HG03354 (cell line): Measurements from ENCODE around the gene CPOX.
"Not testable (repeated sequence)": the region's sequence is repeated elsewhere in the genome, so short reads cannot be mapped to it uniquely, and the experiment has no call there.

Experiments used
- ATAC-seq: cut with Tn5 transposase; IDR thresholded peaks from one replicate; pipeline ENCODE4 v1.9.1; 2021; ENCODE audit warnings: mild to moderate bottlenecking; ENCODE audit not compliant: unreplicated experiment, poor library complexity, severe bottlenecking

CPOX gene

GRCh38 chr3:98593046-98593936 is at the start of gene CPOX:
Gene CPOX (minus strand): TSS chr3:98593611. CDS start chr3:98593504, 107 bp downstream.
- ATAC-seq = peak; percentile 93

- ATAC-seq = not testable (repeated sequence)
Observed at GRCh38 chr3:98642769-98643168, 49.4 kb upstream of the CPOX start.

DNA sequence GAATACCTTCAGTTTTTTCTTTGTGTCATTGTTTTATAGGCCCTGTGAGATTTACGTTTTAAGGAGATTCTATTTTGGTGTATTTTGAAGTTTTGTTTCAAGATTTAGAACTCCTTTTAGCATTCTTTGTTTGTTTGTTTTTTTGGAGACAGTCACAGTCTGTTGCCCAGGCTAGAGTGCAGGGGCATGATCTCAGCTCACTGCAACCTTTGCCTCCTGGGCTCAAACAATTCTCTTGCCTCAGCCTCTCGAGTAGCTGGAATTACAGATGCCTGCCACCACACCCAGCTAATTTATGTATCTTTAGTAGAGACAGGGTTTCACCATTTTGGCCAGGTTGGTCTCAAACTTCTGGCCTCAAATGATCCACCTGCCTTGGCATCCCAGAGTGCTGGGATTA is 48.3 kb upstream of the CPOX start:
- ATAC-seq = not testable (repeated sequence)

GRCh38 chr3:98638515-98638914 is 45.1 kb upstream of the CPOX start:
- ATAC-seq = not testable (repeated sequence)

- ATAC-seq = no peak
Observed at GRCh38 chr3:98630416-98630815, 37.0 kb upstream of the CPOX start.

GRCh38 chr3:98628317-98628716 is 34.9 kb upstream of the CPOX start:
- no peak for ATAC-seq

DNA sequence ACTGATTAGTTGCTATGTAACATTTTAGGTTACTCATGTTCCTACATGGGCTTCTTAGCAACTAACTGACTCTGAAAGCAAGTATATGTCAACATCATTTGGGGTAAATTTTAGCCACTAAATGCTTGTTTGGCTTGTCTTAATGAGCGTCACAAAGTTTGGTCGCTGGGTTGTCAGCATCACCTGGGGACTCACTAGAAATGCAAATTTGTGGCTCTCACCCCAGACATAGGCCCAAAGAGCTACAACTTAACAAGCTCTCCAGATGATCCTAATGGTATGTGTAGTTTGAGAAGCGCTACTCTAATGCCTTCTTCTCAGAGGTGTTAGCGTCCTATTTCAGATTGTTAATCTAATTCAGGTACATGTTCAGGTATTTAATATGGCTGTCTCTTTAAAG is 32.7 kb upstream of the CPOX start:
- no peak for ATAC-seq

DNA sequence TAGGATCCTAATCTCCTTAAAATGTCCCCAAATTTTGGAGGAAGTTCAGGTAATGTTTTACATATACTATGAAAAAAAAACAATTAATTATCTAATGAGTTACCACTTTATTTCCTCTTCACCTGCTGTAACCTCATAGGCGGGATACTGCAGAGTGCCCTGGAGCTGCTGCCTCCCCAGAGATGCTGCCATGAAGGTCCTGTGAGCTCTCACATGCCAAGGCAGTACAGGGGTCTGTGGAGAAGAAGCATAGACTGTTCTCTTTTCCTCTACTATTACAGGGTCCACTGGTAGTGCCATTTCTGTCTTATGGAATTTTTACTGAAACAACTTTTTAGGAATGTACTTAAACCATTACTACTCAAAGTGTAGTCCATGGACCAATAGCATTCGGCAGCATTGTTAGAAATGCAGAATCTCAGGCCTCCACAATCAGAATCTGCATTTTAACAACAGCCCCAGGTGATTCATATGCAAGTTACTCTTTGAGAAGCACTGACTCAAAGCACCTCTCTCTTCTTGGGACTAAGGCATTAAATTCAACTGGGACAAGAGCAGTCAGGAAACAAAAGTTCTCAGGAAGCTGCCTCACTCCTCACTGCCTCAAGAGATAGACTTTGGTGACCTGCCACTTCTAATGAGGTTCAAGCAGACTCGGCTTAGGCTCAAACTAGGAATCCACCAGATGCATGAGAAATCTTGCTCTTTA is 30.3 kb upstream of the CPOX start:
- ATAC-seq = no peak

DNA sequence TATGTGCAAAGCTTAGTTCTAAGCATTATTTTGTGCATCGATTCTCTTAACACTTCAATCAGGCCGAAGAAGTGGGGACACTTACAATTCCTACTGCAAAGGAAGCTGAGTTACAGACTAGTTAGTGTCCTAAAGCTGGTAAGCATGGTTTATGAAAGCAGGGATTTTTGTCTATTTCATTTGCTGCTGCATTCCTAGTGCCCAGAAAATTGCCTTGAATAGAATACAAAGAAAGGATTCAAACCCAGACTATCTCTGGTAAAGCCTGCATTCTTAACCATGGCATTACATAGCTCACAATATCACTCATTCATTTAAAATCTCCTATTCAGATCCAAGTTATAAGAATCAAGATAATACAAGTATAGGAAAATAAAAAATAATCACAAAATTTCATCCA is 24.4 kb upstream of the CPOX start:
- no peak for ATAC-seq

DNA sequence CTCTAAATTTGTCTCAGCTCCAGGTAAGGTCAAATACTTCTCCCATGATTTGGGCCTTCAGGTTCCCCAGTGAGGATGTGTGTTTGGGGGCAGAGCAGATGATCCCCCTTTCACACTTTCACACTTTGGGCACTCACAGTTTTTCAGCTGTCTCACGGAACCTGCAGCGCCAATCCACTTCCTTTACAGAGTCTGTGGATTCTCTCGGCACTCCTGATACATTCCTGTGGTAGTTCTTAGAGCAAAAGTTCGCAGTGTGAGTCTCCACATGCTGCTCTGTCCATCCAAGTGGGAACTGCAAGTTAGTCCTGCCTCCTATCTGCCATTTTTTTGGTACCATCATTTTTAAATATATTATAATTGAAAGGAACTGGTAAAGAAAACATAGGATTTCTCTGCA is 20.2 kb upstream of the CPOX start:
- no peak for ATAC-seq

DNA sequence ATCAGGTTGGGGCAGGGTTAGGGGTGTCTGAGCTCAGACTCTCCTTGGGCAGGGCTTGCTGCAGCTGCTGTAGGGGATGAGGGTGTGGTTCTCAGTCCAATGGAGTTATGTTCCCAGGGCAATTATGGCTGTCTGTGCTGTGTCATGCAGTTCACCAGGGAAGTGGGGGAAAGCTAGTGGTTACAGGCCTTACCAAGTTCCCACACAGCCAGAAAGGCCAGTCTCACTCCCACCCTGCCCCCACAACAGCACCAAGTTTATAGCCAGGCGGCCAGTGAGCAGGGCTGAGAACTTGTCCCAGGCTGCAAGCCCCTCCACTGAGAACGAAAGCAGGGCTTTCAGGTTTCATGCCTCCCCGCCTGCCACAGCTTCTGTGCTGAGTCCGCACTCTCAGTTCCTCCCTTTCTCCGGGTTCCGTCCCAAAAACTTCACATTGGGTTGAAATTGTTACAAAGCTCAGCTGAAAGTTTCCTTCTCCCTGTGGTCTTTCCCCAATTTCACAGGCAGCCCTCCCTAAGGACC is 19.6 kb upstream of the CPOX start:
- ATAC-seq = peak; percentile 35

DNA sequence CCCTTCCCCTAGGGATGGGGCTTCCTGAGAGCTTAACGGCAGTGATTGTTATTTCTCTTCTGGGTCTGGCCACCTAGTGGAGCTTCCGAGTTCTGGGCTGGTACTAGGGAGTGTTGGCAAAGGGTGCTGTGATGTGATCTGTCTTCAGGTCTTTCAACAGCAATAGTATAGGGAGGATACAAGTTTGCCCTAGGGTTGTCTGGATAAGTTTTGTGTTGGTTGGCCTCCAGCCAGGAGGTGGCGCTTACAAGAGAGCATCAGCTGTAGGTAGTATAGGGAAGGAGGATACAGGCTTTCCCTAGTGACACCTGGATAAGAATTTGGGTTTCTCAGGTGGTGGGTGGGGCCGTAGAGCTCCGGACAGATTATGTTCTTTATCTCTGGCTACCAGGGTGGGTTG is 19.2 kb upstream of the CPOX start:
- peak; percentile 76 for ATAC-seq

- no peak for ATAC-seq
Observed at GRCh38 chr3:98608029-98608428, 14.6 kb upstream of the CPOX start.

DNA sequence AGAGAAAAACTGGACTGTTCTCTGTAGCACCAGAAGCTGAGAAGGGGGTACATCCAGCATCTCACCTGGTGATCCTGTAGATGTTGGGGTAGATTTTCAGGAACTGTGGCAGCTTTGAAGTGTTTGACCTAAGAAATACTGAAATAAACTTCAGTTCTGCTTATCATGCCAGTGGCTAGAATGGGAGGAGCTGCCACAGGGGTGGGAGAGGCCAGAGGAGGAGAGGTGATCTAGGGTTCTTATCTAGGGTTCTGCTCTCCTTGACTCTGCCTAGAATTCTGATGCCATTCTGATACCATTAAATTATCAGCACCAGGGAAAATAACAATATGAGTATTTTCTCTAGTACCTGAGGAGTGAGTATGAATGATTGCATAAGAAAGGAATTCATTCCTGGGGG is 10.2 kb upstream of the CPOX start:
- ATAC-seq = no peak

DNA sequence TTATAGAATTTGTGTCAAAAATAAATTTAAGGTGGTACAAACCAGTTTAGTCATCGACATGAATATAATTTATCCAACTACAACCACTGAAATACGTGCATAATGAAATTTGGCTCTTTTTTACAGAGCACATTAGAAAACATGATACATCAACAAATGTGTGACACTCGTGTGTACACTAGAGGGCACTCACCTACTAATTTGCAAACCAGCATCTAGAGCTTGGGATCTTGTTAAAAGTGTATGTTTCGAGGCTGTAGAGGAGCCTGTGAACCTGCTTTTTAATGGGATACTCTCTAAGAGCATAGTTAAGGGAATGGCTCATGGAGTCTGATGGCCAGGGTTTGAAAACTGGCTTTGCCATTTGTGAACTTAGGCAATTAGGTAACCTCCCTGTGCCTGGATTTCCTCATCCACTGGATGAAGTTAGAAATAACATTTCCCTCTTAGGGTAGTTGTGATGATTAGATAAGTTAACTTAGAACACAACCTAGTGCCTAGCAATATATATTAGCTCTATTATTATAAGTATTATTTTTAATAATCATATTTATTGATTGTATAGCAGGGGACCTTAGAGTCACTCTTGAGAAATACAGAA is 8.8 kb upstream of the CPOX start:
- peak; percentile 72 for ATAC-seq

- ATAC-seq = no peak
Observed at GRCh38 chr3:98601180-98601579, 7.8 kb upstream of the CPOX start.

DNA sequence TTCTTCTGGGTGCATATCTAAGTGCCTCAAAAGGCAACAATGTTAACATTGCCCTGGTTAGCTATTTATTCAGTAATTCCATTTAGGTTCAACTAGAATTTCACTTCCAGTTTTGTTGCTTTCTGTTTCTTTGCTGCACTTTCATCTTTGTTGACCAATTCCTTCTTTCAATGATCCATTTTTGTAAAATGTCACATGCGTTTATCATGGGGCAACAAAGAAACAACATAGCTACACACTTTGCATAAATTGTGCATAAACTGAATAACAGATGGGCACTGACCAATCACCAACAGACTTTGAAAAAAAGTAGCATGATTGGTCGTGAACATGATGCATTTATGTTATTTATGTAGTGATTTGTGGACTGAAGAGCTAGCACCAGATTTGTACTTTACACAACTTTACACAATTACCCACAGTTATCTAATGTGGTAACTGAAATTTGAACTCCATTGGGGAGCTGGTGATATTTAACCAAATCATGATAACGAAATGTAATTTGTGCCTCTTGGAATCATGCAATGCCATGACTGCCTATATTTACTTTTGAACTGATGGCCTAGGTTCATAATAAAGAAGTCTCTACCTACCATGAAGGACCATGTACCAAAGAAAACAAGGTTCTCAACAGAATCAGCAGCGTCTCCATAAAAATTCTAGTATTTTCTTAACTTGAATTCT is 7.1 kb upstream of the CPOX start:
- ATAC-seq = peak; percentile 83

DNA sequence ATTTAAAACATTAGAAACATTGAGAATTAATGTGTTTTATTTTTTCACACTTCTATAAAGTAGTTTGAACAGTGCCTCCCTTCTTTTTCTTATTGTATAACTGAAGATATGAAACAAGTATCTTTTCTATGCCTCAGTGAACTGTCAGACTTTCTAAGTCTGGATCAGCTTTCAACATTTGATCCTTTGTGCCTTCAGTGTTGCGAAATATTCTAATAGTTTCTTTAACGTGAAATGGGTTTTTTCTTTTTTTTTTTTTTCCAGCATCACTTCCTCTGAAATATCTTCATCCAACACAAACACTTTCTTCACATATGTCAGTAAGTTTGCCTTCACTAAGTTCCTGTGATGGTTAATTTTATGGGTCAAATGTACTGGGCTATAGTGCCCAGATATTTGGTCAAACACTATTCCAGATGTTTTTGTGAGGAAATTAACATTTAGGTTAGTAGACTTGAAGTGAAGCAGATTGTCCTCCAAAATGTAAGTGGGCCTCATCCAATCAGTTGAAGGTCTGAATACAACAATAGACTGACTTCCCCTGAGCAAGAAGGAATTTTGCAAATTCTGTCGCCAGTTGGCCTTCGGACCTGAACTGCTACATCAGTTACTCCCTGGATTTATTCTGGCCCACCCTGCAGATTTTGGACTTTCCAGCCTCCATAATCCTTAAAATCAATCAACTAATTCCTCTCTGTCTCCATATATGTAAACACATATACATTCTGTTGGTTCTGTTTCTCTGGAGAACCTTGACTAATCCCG is 6.4 kb upstream of the CPOX start:
- no peak for ATAC-seq

DNA sequence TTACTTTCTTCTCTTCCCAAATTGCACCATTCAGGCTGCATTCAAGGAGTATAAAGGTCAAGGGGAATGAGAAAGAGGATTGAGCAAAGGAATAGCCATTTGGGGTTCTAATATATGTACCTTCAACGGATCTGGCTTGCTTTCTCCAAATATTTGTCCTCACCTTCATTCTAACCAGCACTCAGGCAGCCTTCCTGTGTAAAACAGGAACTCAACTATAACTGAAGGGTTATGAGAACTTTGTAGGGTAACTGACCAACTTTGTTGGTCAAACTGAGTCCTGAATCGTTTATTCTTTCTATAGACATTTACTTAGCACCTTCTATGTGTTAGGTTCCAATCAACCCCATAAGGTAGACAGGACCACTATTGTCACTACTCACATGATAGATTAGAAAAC is 5.1 kb upstream of the CPOX start:
- no peak for ATAC-seq
